ENCODE data around the gene APOBEC3A.

GRCh38 chr22:38972558-38972957, 15.1 kb downstream of the APOBEC3A start:
- no peak for TF ChIP-seq TAF1 (IDR thresholded peaks at IDR 0.05; ENCODE audit: borderline replicate concordance, insufficient read depth, low read length)
- TF ChIP-seq POLR2AphosphoS5 (IDR thresholded peaks at IDR 0.05; ENCODE audit: low read depth, low read length): no peak
